Kidney epithelial cell (primary cell): ENCODE data around the gene FER. TPM values are rescaled to one million over a fixed set of nuclear protein-coding genes. Genes with fewer than 3 reads are reported as not detected.

Experiments used
- DNase-seq: peaks from one replicate; pipeline ENCODE4 v3.0.0-alpha.2; 2010; ENCODE audit warnings: low read depth
- H3K27me3 ChIP-seq: 2 replicates; pipeline ENCODE4 v1.6.0; 2011; ENCODE audit warnings: low read length; ENCODE audit not compliant: control insufficient read depth, insufficient read depth
- H3K36me3 ChIP-seq: 2 replicates; pipeline ENCODE4 v1.5.1; 2011; ENCODE audit warnings: low read length; ENCODE audit not compliant: control insufficient read depth, insufficient read depth
- H3K4me3 ChIP-seq: 2 replicates; pipeline ENCODE4 v1.5.1; 2011; ENCODE audit warnings: low read depth, mild to moderate bottlenecking, control low read depth, low read length
- total RNA-seq: library from RNA; depleted of rRNA; stranded (reverse); fragments of >200 nt; gene quantifications from 2 replicates; pipeline ENCODE4 v1.2.3, GENCODE V29; 2015
- TF ChIP-seq, protein P1 (sequence below): IDR thresholded peaks from 2 replicates; pipeline ENCODE4 v1.5.1; 2011; ENCODE audit warnings: mild to moderate bottlenecking, moderate library complexity, low read length, control low read depth, inconsistent platforms; ENCODE audit not compliant: insufficient read depth, poor library complexity, severe bottlenecking

FER gene
- total RNA-seq, 1 donor from 2014 or later, result 15.1 TPM

GRCh38 chr5:108736855-108737254, 10.8 kb upstream of the FER start:
- DNase-seq, result no peak
- H3K27me3 ChIP-seq, result no peaks in the 10 kb centered on the region
- H3K36me3 ChIP-seq, result no peaks in the 10 kb centered on the region
- TF ChIP-seq, protein P1, sequence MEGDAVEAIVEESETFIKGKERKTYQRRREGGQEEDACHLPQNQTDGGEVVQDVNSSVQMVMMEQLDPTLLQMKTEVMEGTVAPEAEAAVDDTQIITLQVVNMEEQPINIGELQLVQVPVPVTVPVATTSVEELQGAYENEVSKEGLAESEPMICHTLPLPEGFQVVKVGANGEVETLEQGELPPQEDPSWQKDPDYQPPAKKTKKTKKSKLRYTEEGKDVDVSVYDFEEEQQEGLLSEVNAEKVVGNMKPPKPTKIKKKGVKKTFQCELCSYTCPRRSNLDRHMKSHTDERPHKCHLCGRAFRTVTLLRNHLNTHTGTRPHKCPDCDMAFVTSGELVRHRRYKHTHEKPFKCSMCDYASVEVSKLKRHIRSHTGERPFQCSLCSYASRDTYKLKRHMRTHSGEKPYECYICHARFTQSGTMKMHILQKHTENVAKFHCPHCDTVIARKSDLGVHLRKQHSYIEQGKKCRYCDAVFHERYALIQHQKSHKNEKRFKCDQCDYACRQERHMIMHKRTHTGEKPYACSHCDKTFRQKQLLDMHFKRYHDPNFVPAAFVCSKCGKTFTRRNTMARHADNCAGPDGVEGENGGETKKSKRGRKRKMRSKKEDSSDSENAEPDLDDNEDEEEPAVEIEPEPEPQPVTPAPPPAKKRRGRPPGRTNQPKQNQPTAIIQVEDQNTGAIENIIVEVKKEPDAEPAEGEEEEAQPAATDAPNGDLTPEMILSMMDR, result no peak
- H3K4me3 ChIP-seq, result no peak overlapping the region

DNA sequence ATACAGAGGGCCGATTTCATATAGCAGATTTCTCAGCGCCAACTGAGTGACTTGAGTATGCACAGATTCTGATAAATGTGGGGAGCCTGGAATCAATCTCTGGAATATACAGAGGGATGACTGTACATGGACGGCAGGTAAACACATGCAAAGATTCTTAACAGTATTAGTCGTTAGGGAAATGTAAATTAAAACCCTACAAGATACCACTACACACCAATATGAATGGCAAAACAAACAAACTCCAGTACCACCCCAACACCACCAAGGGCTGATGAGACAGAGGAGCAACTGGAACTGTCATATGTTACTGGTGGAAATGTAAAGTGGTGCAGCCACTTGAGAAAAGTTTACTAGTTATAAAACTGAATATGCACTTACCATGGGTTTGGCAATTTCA, 8.3 kb upstream of the FER start:
- Histone ChIP-seq H3K4me3 (no peak overlapping the region), H3K27me3 (no peaks in the 10 kb centered on the region), H3K36me3 (no peaks in the 10 kb centered on the region)
- TF ChIP-seq, protein P1, result no peak
- DNase-seq, result no peak

GRCh38 chr5:108739906-108740305, 7.8 kb upstream of the FER start:
- no peak overlapping the region for H3K4me3 ChIP-seq

GRCh38 chr5:108743319-108743718, 4.4 kb upstream of the FER start:
- H3K27me3 ChIP-seq, result no peaks in the 10 kb centered on the region
- TF ChIP-seq, protein P1, result no peak
- no peaks in the 10 kb centered on the region for H3K36me3 ChIP-seq
- H3K4me3 ChIP-seq, result no peak overlapping the region
- DNase-seq, result no peak

More at GRCh38 chr5:108739906-108740305, 7.8 kb upstream of the FER start:
- TF ChIP-seq, protein P1, result no peak
- Histone ChIP-seq H3K36me3 (no peaks in the 10 kb centered on the region), H3K27me3 (no peaks in the 10 kb centered on the region)
- DNase-seq, result no peak

GRCh38 chr5:108743846-108744245, 3.9 kb upstream of the FER start:
- TF ChIP-seq, protein P1, result no peak
- Histone ChIP-seq H3K36me3 (no peaks in the 10 kb centered on the region), H3K4me3 (no peak overlapping the region), H3K27me3 (no peaks in the 10 kb centered on the region)
- no peak for DNase-seq

DNA sequence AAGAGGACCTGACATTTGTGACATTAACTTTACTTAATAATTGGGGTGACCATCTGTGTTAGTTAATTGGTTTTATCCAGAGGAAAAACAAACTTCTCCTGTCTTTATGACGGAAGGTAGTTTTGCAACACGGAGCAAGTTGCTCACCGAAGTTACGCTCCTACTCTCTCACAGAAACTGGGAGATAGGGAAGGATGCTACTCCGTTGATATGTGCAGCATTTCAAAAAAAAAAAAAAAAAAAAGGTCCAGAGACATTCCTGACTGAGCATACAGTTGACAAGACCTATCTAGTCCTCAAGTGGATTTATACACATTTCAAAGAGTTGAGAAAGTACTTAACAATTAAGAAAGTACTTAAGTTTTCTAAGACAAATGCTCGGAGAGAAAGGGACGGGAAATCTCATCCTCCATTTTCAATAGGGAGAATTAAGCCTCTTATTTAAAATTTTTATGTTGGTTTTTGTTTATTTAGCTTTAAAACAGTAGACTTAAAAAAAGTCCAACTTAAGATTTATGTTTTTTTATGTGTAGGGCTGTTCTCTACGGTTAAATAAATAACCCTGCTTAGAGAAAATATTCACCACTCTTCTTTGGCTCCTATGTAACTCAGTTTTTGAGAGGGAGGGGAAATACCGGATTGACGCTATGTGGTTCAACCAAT, 455 bp upstream of the FER start:
- Histone ChIP-seq H3K4me3 (peak overlapping the region; percentile 91), H3K27me3 (no peaks in the 10 kb centered on the region), H3K36me3 (no peaks in the 10 kb centered on the region)
- TF ChIP-seq, protein P1, result no peak
- DNase-seq, result no peak
